GM12878 (cell line): ENCODE results near the gene NMRK1. TPM values are rescaled to one million over a fixed set of nuclear protein-coding genes. Genes with fewer than 3 reads are reported as not detected.

ENCODE experiments used
- ATAC-seq: fragments of 200-7000 bp; cut with Tn5 transposase; 3 replicates; pipeline ENCODE4 v1.9.1; 2020; ENCODE audit warnings: mild to moderate bottlenecking, moderate library complexity
- BruUV-seq: library from RNA; stranded (reverse); fragments of 400-500 nt; replicated peaks from 2 replicates; lab custom pipeline; 2021; lab: Mats Ljungman, UMichigan
- CTCF ChIA-PET: fragments of 300-600 bp; sonication (Branson Sonifier 250); formaldehyde crosslinking; extraction: SDS; loops from one replicate; lab custom pipeline; 2021; ENCODE audit warnings: inconsistent platforms; lab: Yijun Ruan, JAX
- POLR2A ChIA-PET: fragments of 350-600 bp; formaldehyde crosslinking; extraction: SDS; loops from one replicate; lab custom pipeline; 2021; ENCODE audit warnings: inconsistent platforms; lab: Charles Lee
- RAD21 ChIA-PET: fragments of 300-600 bp; sonication (Branson Sonifier 250); formaldehyde crosslinking; loops from one replicate; lab custom pipeline; 2023; ENCODE audit warnings: antibody characterized with exemption; ENCODE audit not compliant: unreplicated experiment; lab: Charles Lee
- SMC1A ChIA-PET: fragments of 300-600 bp; sonication (Branson Sonifier 250); formaldehyde crosslinking; loops from one replicate; lab custom pipeline; 2023; ENCODE audit not compliant: unreplicated experiment, uncharacterized antibody; lab: Charles Lee
- DNase-seq: peaks from one replicate; pipeline ENCODE4 v3.0.0-alpha.2; 2011; ENCODE audit warnings: low read depth, low spot score
- FAIRE-seq: peaks from 3 replicates; lab custom pipeline; 2011; peaks lifted over from hg19 to GRCh38; lab: Jason Lieb, UNC
- H2AFZ ChIP-seq: 2 replicates; pipeline ENCODE4 v1.6.0; 2011; ENCODE audit warnings: low read depth, low read length, control low read depth; ENCODE audit not compliant: control insufficient read depth
- H3K27ac ChIP-seq: 2 replicates; pipeline ENCODE4 v1.5.1; 2011; ENCODE audit warnings: control low read depth; ENCODE audit not compliant: control insufficient read depth, insufficient read depth
- H3K27me3 ChIP-seq, 2 experiments: replicated peaks in 1 of 2; 2 replicates each; pipeline versions ENCODE4 v1.6.0 to v1.6.1; 2011; ENCODE audit warnings: low read length in 1 of 2; ENCODE audit not compliant: control insufficient read depth in 2 of 2, insufficient read depth in 2 of 2
- H3K36me3 ChIP-seq, 2 experiments: 2 replicates each; pipeline ENCODE4 v1.5.1; 2011; ENCODE audit warnings: low read length in 1 of 2; ENCODE audit not compliant: control insufficient read depth in 2 of 2, insufficient read depth in 2 of 2
- H3K4me1 ChIP-seq: 2 replicates; pipeline ENCODE4 v1.6.1; 2011; ENCODE audit warnings: mild to moderate bottlenecking, low read length, moderate library complexity, mixed read lengths; ENCODE audit not compliant: control insufficient read depth, insufficient read depth
- H3K4me2 ChIP-seq: 2 replicates; pipeline ENCODE4 v1.6.0; 2011; ENCODE audit warnings: control low read depth; ENCODE audit not compliant: control insufficient read depth, insufficient read depth
- H3K4me3 ChIP-seq: fragments of 200-600 bp; sonication (generic); 2 replicates; pipeline ENCODE4 v1.5.1; 2016
- H3K79me2 ChIP-seq: 2 replicates; pipeline ENCODE4 v1.6.0; 2011; ENCODE audit warnings: low read length; ENCODE audit not compliant: control insufficient read depth, insufficient read depth
- H3K9ac ChIP-seq: 2 replicates; pipeline ENCODE4 v1.8.0; 2011; ENCODE audit warnings: low read length, control low read depth, mixed read lengths; ENCODE audit not compliant: control insufficient read depth, insufficient read depth
- H3K9me3 ChIP-seq: replicated peaks from 3 replicates; pipeline ENCODE4 v1.5.1; 2011; ENCODE audit warnings: mild to moderate bottlenecking, low read length; ENCODE audit not compliant: control insufficient read depth, insufficient read depth
- H4K20me1 ChIP-seq: 2 replicates; pipeline ENCODE4 v1.6.0; 2011; ENCODE audit not compliant: control insufficient read depth, insufficient read depth
- CBX5 ChIP-seq: sonication (generic); IDR thresholded peaks from 2 replicates; pipeline ENCODE4 v1.6.1; 2016; ENCODE audit warnings: low read depth, moderate library complexity, mild to moderate bottlenecking, inconsistent platforms
- CHD1 ChIP-seq: IDR thresholded peaks from 2 replicates; pipeline ENCODE4 v1.6.1; 2012; ENCODE audit warnings: low read depth, low read length, improper control_type of control experiment
- FOS ChIP-seq: IDR thresholded peaks from 3 replicates; pipeline ENCODE4 v1.6.1; 2011; ENCODE audit warnings: borderline replicate concordance; ENCODE audit not compliant: insufficient read length; ENCODE audit errors: extremely low read depth
- FOXM1 ChIP-seq: IDR thresholded peaks from 2 replicates; pipeline ENCODE4 v1.6.1; 2012; ENCODE audit warnings: low read depth, mild to moderate bottlenecking, inconsistent platforms, low read length, moderate library complexity
- IRF4 ChIP-seq: IDR thresholded peaks from 2 replicates; pipeline ENCODE4 v1.6.1; 2011; ENCODE audit warnings: low read depth, low read length
- NR2C2 ChIP-seq: IDR thresholded peaks from 2 replicates; pipeline ENCODE4 v1.6.1; 2011; ENCODE audit warnings: borderline replicate concordance, low read depth; ENCODE audit not compliant: control insufficient read depth, insufficient read length
- NR2F1 ChIP-seq: fragments of 450-650 bp; conservative IDR thresholded peaks from 2 replicates; pipeline ENCODE4 v1.6.1; 2017; ENCODE audit warnings: mild to moderate bottlenecking
- PML ChIP-seq: IDR thresholded peaks from 2 replicates; pipeline ENCODE4 v1.6.1; 2012; ENCODE audit warnings: low read length, inconsistent platforms
- RAD51 ChIP-seq: fragments of 450-650 bp; IDR thresholded peaks from 2 replicates; pipeline ENCODE4 v1.6.1; 2016; ENCODE audit warnings: moderate library complexity, mild to moderate bottlenecking, inconsistent platforms
- SP1 ChIP-seq: IDR thresholded peaks from one replicate; pipeline ENCODE4 v1.6.1; 2011; ENCODE audit warnings: low read depth, low read length
- SUZ12 ChIP-seq: fragments of 200-600 bp; sonication (generic); IDR thresholded peaks from one replicate; pipeline ENCODE4 v1.6.1; 2018; ENCODE audit warnings: antibody characterized with exemption, mild to moderate bottlenecking; ENCODE audit not compliant: unreplicated experiment
- ZNF217 ChIP-seq: fragments of 450-650 bp; IDR thresholded peaks from 2 replicates; pipeline ENCODE4 v1.6.1; 2017; ENCODE audit warnings: antibody characterized with exemption, mild to moderate bottlenecking
- ZNF24 ChIP-seq: fragments of 450-650 bp; IDR thresholded peaks from 2 replicates; pipeline ENCODE4 v1.6.1; 2017; ENCODE audit warnings: antibody characterized with exemption, mild to moderate bottlenecking
- WGBS: methylation state at CpG from one replicate; pipeline ENCODE4 v1.1.6; 2016; ENCODE audit warnings: low lambda C conversion rate; ENCODE audit not compliant: insufficient replicate concordance, insufficient coverage; ENCODE audit errors: missing lambda C conversion rate; 5-methylcytosine and 5-hydroxymethylcytosine counted together
- in situ Hi-C: fragments of 300-500 bp; cut with MboI; formaldehyde crosslinking; loops from 9 replicates; pipeline ENCODE4 v1.14.3; 2018; ENCODE audit warnings: mixed read lengths
- intact Hi-C: fragments of 100-400 bp; cut with micrococcal nuclease; formaldehyde crosslinking; loops from one replicate; pipeline ENCODE4 v1.14.2; 2022; ENCODE audit not compliant: unreplicated experiment
- polyA plus RNA-seq, 11 experiments: library from polyadenylated mRNA; depleted of rRNA in 4 of 11; unstranded in 6 of 11; stranded (reverse) in 5 of 11; fragments of >200 nt; fragmentation: Nextera tagmentation in 4 of 11; fragmentation: Illumina TruSeq in 1 of 11; extraction: Ambion mirVana in 4 of 11; extraction: Trizol in 1 of 11; gene quantifications; 1 replicate in 1 of 11; 2 replicates in 10 of 11; pipeline versions ENCODE4 v1.2.1 to v1.2.3, GENCODE V29; 2011 to 2016; ENCODE audit warnings: inconsistent platforms in 2 of 11, missing spikeins in 2 of 11, low read depth in 1 of 11
- total RNA-seq, 4 experiments: library from RNA; depleted of rRNA in 3 of 4; stranded (reverse); fragments of >200 nt in 3 of 4; fragmentation: Illumina TruSeq in 1 of 4; extraction: Trizol in 1 of 4; gene quantifications; 2 replicates each; pipeline versions ENCODE4 v1.2.1 to v1.2.3, GENCODE V29; 2013 to 2021
- TF ChIP-seq, protein P1 (sequence below): IDR thresholded peaks from 2 replicates; pipeline ENCODE4 v1.6.1; 2012; ENCODE audit warnings: low read depth, low read length, improper control_type of control experiment
- TF ChIP-seq, protein P2 (sequence below): IDR thresholded peaks from 2 replicates; pipeline ENCODE4 v1.6.1; 2012; ENCODE audit warnings: low read depth, low read length, improper control_type of control experiment
- TF ChIP-seq, protein P3 (sequence below): fragments of 150-350 bp; IDR thresholded peaks from 2 replicates; pipeline ENCODE4 v1.6.1; 2014; ENCODE audit warnings: mild to moderate bottlenecking, low read depth, low read length

The NMRK1 gene
- total and polyA plus RNA-seq, 10 of the 15 experiments (the other 5 are each of a cell fraction or from before 2014, with no cell fraction given) = 8.4 to 17.2 (median 12.1) TPM

DNA sequence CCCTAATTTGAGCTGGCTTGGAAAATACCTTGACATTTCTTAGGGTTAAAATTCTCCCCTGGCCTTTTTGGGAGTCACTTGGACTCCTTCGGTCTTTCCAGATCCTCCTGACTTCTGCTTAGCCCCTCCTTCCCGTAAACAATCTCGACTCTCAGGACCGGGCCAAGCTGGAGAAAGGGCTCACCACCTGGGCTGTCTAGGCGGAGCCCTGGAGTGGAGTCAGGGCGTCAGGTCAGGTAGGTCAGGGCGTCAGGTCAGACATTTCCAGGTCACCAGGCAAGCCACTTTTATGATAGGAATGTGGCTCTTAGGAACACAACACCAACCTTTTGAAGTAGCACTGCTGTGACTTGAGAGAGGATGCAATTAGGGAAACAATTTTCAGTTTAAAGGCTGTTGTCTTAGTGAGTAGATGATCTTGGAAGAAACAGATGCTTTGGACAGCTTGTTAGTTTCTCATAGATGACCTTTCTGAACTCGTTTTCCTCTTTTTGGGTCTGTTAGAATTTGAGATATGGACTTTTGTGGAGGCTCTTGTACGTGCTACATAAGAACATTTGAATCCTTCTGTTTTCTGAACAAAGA lies 13.1 kb upstream of the NMRK1 start:
- H3K4me1 ChIP-seq = no peaks in the 10 kb centered on the region
- ChIA-PET SMC1A (interaction anchor here (1.3 to 1.7 kb wide), 2 partner anchors 9 to 11 kb away, joined by 3 to 4 read pairs; no protein-coding TSS in a partner anchor), RAD21 (interaction anchor here (1.2 kb wide), 1 partner anchor 13 kb away, joined by 3 read pairs; the partner anchor contains the start of genes NMRK1 and OSTF1), POLR2A (interaction anchor here (0.8 kb wide), 1 partner anchor 12 kb away, joined by 3 read pairs; no protein-coding TSS in a partner anchor), CTCF (interaction anchor here (0.9 to 1.3 kb wide), 3 partner anchors 9 to 13 kb away, joined by 3 to 4 read pairs (median 4); partner anchors contain the start of genes NMRK1 and OSTF1)
- FAIRE-seq (no peak), ATAC-seq (no peak), DNase-seq (no peak)
- H3K27me3 ChIP-seq = no peaks in the 10 kb centered on the region
- H3K4me3 ChIP-seq = no peak overlapping the region
- no peak overlapping the region for H3K27ac ChIP-seq
- intact Hi-C loops = no loop called here
- in situ Hi-C loops = no loop called here
- no peak overlapping the region for H3K4me2 ChIP-seq
- 86% methylated on average over 9 of the region's 9 CpGs for WGBS
- peaks cover 0 to 4% of the 10 kb centered on the region in 2 experiments; a peak in 1 of 4 replicates for H3K36me3 ChIP-seq
- no peak overlapping the region for H2AFZ ChIP-seq
- TF ChIP-seq ZNF217 = no peak
- H3K9ac ChIP-seq = no peak overlapping the region
- H3K79me2 ChIP-seq = peaks cover 3% of the 10 kb centered on the region
- no peaks in the 10 kb centered on the region; the same call in 1 of the 2 replicates for H4K20me1 ChIP-seq
- BruUV-seq = no TSS peak
- H3K9me3 ChIP-seq = no peaks in the 10 kb centered on the region

DNA sequence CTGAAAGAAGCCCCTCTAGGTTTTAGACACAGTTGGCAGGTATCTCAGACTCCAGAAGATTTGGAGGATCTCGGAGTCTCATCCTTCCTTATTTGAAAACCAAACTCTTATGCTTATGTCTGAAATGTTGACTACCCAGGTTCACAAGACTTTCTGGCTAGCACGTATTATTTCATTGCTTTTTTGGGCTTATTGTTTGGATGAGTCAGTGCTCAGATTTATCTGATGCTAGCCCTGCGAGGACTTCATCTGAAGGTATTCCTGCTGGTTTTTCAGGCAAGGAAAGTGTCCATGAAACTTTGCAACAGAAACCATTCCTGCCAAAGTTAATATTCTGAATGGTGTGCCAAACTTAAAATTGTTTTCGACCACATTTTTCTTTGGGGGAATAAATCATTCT lies 8.8 kb upstream of the NMRK1 start:
- H3K4me2 ChIP-seq = no peak overlapping the region
- no peaks in the 10 kb centered on the region for H3K36me3 ChIP-seq
- ChIA-PET SMC1A (no interaction called here), RAD21 (no interaction called here), POLR2A (no interaction called here), CTCF (no interaction called here)
- FAIRE-seq (no peak), DNase-seq (no peak), ATAC-seq (no peak)
- no peak overlapping the region for H3K4me3 ChIP-seq
- no peaks in the 10 kb centered on the region for H3K4me1 ChIP-seq
- no peak overlapping the region for H3K9ac ChIP-seq
- WGBS = 94% methylated on average over 4 of the region's 4 CpGs
- intact Hi-C loops (no loop called here), in situ Hi-C loops (no loop called here)
- H3K27me3 ChIP-seq = no peaks in the 10 kb centered on the region
- BruUV-seq = no TSS peak
- H3K79me2 ChIP-seq = peaks cover 22% of the 10 kb centered on the region
- H3K27ac ChIP-seq = no peak overlapping the region
- no peaks in the 10 kb centered on the region for H4K20me1 ChIP-seq
- H3K9me3 ChIP-seq = no peaks in the 10 kb centered on the region
- no peak overlapping the region for H2AFZ ChIP-seq
- no peak for TF ChIP-seq CHD1
- TF ChIP-seq CBX5 = no peak
- TF ChIP-seq NR2C2 = no peak
- TF ChIP-seq SUZ12 = no peak
- no peak for TF ChIP-seq NR2F1
- TF ChIP-seq, protein P1, sequence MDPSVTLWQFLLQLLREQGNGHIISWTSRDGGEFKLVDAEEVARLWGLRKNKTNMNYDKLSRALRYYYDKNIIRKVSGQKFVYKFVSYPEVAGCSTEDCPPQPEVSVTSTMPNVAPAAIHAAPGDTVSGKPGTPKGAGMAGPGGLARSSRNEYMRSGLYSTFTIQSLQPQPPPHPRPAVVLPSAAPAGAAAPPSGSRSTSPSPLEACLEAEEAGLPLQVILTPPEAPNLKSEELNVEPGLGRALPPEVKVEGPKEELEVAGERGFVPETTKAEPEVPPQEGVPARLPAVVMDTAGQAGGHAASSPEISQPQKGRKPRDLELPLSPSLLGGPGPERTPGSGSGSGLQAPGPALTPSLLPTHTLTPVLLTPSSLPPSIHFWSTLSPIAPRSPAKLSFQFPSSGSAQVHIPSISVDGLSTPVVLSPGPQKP = no peak
- TF ChIP-seq RAD51 = no peak
- no peak for TF ChIP-seq FOXM1
- no peak for TF ChIP-seq SP1
- TF ChIP-seq, protein P2, sequence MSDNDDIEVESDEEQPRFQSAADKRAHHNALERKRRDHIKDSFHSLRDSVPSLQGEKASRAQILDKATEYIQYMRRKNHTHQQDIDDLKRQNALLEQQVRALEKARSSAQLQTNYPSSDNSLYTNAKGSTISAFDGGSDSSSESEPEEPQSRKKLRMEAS = no peak
- TF ChIP-seq PML = no peak
- no peak for TF ChIP-seq IRF4
- TF ChIP-seq FOS = no peak
- TF ChIP-seq ZNF24 = no peak
- TF ChIP-seq, protein P3, sequence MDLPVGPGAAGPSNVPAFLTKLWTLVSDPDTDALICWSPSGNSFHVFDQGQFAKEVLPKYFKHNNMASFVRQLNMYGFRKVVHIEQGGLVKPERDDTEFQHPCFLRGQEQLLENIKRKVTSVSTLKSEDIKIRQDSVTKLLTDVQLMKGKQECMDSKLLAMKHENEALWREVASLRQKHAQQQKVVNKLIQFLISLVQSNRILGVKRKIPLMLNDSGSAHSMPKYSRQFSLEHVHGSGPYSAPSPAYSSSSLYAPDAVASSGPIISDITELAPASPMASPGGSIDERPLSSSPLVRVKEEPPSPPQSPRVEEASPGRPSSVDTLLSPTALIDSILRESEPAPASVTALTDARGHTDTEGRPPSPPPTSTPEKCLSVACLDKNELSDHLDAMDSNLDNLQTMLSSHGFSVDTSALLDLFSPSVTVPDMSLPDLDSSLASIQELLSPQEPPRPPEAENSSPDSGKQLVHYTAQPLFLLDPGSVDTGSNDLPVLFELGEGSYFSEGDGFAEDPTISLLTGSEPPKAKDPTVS = no peak
